Erythroblast (primary cell): ENCODE results near the gene DNAJB12.
A peak's percentile ranks its signal among the peaks of the same experiment; 100 is the strongest.
"Not testable (repeated sequence)": the region's sequence is repeated elsewhere in the genome, so short reads cannot be mapped to it uniquely, and the experiment has no call there.

Experiments used
- DNase-seq, 2 experiments: peaks; one replicate each; lab custom pipeline; 2025; lab: John Stamatoyannopoulos, UW
- GATA1 ChIP-seq: IDR thresholded peaks from 2 replicates; pipeline ENCODE4 v1.6.1; 2011; ENCODE audit warnings: low read depth, mild to moderate bottlenecking, control low read depth, low read length, moderate library complexity
- POLR2A ChIP-seq: IDR thresholded peaks from 2 replicates; pipeline ENCODE4 v1.6.1; 2011; ENCODE audit warnings: mild to moderate bottlenecking, low read length

Gene DNAJB12

DNA sequence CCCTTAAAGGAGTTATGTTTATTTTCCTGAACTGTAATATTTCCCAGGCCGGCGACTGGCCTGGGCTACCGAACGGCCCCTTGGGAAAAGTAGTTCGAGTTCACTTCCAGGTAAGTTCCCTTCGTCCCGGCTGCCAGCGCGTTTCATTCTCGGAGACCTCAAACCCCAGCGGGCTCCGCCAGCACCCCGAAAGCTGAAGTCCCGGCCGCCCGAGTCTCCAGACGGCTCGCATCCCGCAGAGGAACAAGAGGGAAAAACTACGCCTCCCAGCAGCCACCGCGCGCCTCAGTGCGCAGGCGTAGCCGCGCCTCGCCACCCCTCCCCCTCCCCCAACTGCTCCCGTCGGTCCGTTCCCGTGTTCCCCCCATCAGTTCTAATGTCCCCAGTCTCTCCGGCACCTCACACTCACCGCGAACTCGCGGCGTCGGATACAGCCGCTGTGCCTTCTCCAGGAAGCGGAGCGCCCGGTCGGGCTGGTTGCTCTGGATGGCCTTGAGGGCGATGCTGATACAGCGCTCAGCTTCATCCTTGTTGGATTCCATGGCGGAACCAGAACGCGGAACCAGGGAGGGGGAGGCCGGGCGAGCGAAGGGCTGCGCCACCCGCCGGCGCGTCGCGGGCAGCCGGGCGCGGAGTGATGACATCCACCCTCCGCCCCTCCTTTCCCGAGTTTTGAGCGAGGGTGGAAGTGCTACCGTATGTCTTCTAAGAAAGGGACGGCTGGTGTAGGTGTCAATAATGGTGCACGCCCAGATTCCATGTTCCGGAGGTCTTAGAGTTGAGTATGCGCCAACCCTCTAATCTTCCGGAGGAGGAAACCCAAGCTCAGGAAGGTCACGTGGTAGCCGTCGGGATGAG is at the start of gene DNAJB12:
Gene DNAJB12, minus strand, starts transcription at position 564 of the 858 bp plus-strand sequence. Its CDS starts 22 bp downstream, at position 542.
- DNase-seq: peak; percentile 96 to 97
- TF ChIP-seq GATA1 (no peak), POLR2A (peak; percentile 96)

DNA sequence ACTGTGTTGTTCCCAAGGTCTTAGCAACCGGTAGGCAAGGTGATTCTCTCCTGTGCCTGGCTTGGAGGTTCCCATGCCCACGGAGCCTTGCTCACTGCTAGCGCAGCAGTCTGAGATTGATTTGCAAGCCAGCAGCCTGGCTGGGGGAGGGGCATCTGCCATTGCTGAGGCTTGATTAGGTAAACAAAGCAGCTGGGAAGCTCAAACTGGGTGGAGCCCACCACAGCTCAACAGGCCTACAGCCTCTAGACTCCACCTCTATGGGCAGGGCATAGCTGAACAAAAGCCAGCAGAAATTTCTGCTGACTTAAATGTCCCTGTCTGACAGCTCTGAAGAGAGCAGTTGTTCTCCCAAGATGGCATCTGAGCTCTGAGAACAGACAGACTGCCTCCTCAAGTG is 40.9 kb upstream of the DNAJB12 start:
- DNase-seq: peak; percentile 38 to 42

DNA sequence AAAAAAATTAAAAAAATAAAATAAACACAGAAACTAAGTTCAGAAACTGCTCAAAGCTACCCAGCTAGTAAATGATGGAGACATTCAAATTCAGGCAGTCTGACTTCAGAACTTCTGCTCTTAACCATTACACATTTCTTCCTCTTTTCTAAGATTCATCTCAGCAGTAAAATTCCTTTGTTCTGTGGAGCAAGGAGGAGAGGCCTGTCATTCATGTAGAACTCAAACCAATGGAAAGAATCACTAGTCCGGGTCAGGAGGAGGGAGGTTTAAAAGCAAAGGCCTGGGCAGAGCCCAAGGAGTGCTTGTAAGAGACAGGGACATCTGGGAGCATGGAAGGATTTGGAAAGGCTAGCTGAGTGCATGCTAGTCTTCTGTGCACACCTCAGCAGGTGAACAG is 37.9 kb upstream of the DNAJB12 start:
- TF ChIP-seq GATA1 (no peak), POLR2A (no peak)
- DNase-seq: no peak

DNA sequence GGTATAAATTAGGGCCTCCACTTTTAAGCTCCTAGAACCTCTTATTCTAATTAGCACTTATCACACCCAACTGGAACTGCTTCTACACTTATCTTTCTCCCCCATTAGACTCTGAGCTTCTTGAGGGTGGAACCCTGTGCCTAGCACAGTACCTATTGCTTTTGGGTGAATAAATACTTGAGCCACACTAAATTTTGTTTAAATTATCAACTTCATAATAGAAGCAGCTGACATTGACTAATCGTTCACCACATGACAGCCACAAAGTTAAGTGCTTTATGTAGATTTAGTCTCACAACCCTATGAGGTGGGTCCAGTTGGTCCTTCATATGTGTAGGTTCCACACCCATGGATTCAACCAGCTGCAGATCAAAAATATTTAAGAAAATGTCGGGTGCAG is 36.0 kb upstream of the DNAJB12 start:
- TF ChIP-seq POLR2A (no peak), GATA1 (no peak)
- peak; percentile 65 to 75 for DNase-seq

DNA sequence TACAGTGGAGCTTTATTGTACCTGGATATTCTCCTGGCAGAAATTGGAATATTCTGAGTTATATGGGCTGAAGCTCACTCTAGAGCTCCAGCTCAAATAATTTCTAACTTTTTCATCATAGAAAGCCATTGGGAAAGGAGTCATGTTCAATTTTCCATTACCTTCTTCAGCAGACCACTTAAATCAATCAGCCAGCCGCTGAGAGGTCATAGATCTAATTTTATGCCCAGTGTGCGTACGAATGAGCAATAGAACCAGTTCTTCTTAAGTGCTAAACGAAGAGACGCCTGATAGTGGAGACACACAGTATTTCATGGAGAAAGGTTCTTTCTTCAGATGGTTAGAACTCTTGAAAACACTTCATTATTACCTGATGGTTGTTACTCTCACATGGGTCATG is 35.0 kb upstream of the DNAJB12 start:
- no peak for DNase-seq
- TF ChIP-seq POLR2A: no peak
- TF ChIP-seq GATA1: no peak

DNA sequence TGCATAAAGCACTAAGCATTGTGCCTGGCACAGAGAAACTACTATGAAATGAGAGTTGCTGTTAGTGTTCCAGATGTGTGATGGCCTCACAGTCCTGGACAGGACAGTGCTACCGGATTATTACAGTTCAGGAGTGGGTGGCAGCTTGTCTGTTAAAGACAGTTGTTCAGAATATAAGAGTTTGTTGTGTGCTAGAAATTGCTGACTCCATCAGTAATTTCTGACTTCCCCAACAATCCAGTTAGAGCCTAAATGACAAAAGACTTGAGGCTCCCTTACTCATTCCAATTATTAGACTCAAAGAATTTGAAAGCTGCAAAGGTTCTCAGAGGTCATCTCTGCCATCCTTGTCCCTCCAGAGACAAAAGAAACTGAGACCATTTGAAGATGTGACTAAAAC is 34.3 kb upstream of the DNAJB12 start:
- no peak for DNase-seq
- no peak for TF ChIP-seq GATA1
- no peak for TF ChIP-seq POLR2A

DNA sequence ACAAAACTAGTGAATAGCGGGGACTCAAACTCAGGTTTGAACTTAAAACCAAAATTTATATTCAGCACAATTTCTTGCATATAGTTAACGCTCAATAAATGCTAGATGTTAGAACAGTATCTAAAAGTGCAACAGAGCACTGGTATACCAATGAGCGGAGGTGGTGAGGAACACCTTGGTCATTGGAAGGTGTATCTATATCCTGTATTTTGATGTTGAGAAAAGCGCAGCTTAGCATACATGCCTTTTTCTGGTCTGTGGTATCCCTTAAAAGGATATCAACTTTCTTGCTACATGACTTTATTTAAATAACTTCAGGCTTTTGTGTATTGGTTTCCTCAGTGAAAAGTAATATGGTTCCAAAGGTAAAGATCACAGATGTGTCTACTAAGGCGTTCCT is 33.3 kb upstream of the DNAJB12 start:
- DNase-seq: no peak
- TF ChIP-seq POLR2A: no peak
- TF ChIP-seq GATA1: no peak

DNA sequence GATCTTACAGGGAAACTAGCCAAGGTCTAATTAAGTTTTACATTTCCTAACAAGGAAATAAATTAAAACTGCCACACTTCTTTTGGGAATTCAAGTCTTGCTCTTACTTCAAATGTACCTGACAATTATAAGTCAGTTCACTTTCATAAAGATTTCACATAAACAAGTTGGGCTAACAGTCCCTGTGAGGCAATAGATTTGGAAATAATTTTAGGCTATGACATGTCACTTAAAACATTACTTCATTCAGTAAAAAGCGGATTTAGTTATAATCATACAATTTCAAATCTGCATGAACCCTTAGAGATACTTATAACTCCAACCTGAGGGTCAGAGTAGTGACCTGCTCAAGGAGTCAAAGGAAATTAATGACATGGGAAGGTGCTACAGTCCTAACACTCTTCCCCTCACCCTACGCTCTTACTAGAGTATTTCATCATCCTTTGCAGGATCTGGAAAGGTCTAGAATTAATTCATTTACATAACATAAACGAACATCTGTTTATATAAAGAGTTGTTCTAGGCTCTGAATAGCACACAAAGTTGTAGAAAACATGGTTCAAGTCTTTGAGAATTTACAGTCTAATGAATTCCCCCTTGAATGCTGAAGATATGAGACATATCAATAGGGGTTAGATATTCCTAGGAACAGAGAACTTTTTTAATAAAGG is 32.3 kb upstream of the DNAJB12 start:
- TF ChIP-seq POLR2A: no peak
- no peak for TF ChIP-seq GATA1
- peak; percentile 22 to 60 for DNase-seq

DNA sequence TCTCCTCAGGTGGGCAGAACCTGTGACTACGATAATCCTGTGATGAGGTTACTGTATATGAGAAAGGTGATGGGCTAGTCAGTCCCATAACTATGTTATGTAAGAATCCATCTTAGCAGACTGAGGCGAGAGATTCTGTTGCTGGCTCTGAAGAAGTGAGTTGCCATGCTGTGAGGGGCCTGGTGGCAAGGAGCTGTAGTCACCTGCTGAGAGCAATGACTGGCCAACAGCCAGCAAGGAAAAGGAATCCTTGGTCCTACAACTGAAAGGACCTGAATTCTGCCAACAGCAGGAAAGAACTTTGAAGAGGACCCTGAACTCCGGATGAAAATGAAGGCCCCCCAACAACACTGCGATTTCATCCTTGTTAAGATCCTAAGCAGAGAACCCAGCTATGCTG is 31.0 kb upstream of the DNAJB12 start:
- TF ChIP-seq POLR2A (no peak), GATA1 (no peak)
- DNase-seq: no peak

DNA sequence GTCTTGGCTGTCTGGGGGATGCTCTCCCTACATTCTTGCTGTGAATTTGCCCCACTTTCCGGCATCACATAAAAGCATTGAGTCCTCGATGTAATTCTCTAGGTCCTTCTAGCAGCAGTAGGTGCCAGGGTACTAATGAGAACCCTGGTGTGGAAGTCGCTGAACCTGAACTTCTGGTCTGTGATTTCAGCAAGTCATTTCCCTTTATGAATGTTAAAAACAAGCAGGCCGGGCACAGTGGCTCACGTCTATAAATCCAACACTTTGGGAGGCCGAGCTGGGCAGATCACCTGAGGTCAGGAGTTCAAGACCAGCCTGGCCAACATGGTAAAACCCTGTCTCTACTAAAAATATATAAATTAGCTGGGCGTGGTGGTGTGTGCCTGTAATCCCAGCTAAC is 30.3 kb upstream of the DNAJB12 start:
- not testable (repeated sequence) for DNase-seq

DNA sequence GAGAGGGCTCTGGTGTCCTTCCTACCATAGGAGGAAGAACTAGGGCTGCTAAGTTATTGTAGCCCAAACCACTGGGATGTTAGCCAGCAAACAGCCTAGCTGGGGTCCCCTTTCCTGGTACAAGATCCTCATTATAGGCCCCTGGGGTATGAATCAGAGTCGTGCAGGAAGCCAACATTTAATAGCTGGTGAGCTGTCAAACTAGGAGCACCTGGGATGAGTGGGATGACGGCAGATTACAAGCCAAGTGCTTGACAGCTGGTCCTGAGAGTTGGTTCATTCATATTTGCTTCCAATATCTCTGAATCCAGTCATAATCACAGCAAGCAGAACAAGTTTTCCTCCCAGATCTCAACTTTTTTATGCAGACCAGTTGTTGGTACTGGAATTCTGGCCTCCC is 25.1 kb upstream of the DNAJB12 start:
- DNase-seq: no peak
- TF ChIP-seq GATA1 (no peak), POLR2A (no peak)

DNA sequence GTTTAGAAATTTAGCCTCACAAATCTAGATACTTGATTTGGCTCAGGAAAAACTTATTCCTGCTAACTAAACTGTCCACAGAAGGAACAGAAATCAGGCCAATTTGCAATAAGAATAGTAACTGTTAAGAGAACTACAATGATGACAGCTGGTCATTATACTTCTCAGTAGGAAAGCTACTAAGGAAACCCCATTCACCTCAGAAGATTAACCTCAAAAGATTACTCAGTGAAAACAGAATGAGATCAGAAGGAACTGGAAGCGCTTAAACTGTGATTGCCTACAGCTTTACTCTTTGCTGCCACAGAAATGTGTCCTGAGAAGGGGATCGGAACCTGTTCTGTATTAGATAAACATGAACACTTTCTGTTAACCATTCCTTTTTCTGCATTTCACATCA is 24.3 kb upstream of the DNAJB12 start:
- no peak for DNase-seq
- TF ChIP-seq POLR2A: no peak
- TF ChIP-seq GATA1: no peak

DNA sequence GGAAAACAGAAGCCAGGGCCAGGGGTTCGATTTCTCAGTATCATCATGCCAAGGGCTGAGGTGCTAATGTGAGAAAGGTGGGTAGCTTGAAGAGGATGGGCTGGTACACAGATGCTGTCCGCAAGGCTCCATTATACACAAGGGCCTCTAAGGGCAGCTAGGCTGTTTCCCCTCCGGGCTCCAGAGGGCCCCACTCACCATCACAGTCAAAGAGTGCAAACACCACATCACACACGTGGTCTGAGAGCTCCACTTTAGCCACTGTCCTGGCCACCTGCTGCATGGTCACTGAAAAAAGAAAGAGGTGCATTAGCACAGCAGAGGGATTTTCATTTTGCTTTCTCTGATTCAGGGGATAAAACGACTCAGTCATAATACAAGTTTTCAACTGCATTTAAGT is 20.9 kb upstream of the DNAJB12 start:
- no peak for TF ChIP-seq GATA1
- no peak for TF ChIP-seq POLR2A
- DNase-seq: peak; percentile 18 to 19

DNA sequence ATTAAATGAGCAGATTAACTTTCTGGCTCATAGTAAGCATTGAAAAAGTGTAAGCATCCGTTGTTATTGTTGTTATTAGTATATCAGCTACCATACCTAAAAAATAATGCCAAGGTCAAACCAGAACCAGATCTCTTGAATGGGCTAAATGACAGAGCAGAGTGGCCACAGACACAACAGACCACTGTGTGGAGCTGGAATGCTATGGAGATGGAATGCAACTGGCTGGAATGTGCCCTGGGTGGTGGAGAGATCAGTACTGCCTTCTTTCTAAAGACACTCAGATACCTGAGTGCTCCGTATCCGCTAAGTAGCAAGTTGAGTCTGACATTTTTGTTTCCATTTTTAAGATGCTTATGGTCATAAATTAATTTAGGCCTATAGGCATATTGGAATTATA is 20.5 kb upstream of the DNAJB12 start:
- TF ChIP-seq GATA1 (no peak), POLR2A (no peak)

More for the DNA sequence above, 20.5 kb upstream of the DNAJB12 start:
- DNase-seq: no peak
